Epithelial cell of proximal tubule (primary cell): Measurements from ENCODE around the gene OXCT2. TPM values are rescaled to one million over a fixed set of nuclear protein-coding genes. Genes with fewer than 3 reads are reported as not detected.

ENCODE experiments used
- DNase-seq: peaks from one replicate; pipeline ENCODE4 v3.0.0-alpha.2; 2011; ENCODE audit warnings: low read depth
- H3K4me3 ChIP-seq: 2 replicates; pipeline ENCODE4 v1.5.1; 2011; ENCODE audit warnings: low read depth, mild to moderate bottlenecking, low read length
- CTCF ChIP-seq: conservative IDR thresholded peaks from 2 replicates; pipeline ENCODE4 v1.5.1; 2012; ENCODE audit warnings: low read depth, mild to moderate bottlenecking, low read length
- total RNA-seq: library from RNA; depleted of rRNA; stranded (reverse); fragments of >200 nt; gene quantifications from 2 replicates; pipeline ENCODE4 v1.2.3, GENCODE V29; 2015

The OXCT2 gene
- total RNA-seq, 1 donor from 2014 or later, result 15.0 TPM

- no peak overlapping the region for H3K4me3 ChIP-seq
- no peak for TF ChIP-seq CTCF
- no peak for DNase-seq
Observed at GRCh38 chr1:39761557-39762260, 9.4 kb downstream of the OXCT2 start.

- DNase-seq, result no peak
- no peak for TF ChIP-seq CTCF
- no peak overlapping the region for H3K4me3 ChIP-seq
Observed at GRCh38 chr1:39761016-39761415, 10.1 kb downstream of the OXCT2 start.

GRCh38 chr1:39760074-39761008, 10.8 kb downstream of the OXCT2 start:
- no peak for DNase-seq
- H3K4me3 ChIP-seq, result no peak overlapping the region
- no peak for TF ChIP-seq CTCF

- TF ChIP-seq CTCF, result no peak
- no peak for DNase-seq
- no peak overlapping the region for H3K4me3 ChIP-seq
Observed at GRCh38 chr1:39759436-39759726, 11.8 kb downstream of the OXCT2 start.

- no peak for TF ChIP-seq CTCF
- no peak for DNase-seq
Observed at GRCh38 chr1:39758556-39759435, 12.4 kb downstream of the OXCT2 start.

GRCh38 chr1:39757501-39757900, 13.6 kb downstream of the OXCT2 start:
- TF ChIP-seq CTCF, result no peak
- DNase-seq, result no peak
- no peak overlapping the region for H3K4me3 ChIP-seq

More at GRCh38 chr1:39758556-39759435, 12.4 kb downstream of the OXCT2 start:
- no peak overlapping the region for H3K4me3 ChIP-seq
